Mesangial cell (primary cell): Measurements from ENCODE around the gene SLC41A3. TPM values are rescaled to one million over a fixed set of nuclear protein-coding genes. Genes with fewer than 3 reads are reported as not detected.

Source experiments
- total RNA-seq: library from RNA; depleted of rRNA; stranded (reverse); fragments of >200 nt; gene quantifications from 2 replicates; pipeline ENCODE4 v1.2.3, GENCODE V29; 2015

The SLC41A3 gene
- 37.0 and 62.7 TPM in 2 replicates for total RNA-seq

DNA sequence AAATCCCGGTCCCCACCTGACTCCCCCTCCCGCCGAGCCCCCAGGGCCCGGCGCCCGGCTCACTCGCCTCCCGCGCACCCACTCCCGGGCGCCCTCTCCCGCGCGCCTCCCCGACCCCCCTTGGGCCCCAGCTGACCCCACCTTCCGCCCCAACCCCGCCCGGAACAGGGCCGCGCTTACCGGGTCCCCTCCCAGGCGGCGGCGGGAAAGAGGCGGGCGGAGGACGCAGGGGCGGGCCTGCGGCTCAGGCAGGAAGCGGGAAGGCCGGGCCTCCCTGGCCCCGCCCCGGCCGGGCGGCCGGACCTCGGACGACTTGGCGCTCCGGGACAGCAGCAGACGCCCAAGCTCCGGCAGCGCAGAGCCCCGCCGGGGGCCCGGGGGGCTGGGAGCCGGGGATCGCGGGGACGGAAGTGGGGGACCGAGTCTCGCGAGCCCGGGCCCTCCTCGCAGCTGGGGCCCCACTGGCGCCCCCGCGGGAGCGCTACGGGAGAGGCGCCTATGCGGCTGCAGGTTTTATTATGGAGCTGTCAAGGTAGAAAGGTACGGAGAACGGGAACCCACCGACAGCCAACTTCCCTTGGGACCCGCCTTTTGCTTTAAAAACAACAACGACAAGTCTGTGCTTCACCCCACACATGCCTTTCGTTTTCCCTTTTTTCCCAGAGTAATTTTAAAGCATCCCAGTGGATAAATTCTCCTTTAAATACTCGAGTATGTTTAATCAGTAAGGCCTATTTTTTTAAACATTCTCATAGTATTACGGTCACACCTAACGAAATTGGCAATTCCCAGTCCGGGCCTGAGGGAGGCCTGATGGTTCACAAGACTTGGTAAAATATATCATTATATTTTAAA lies at the start of gene SLC41A3:
SLC41A3 (minus strand) TSS at position 212 of the 855 bp plus-strand sequence. CDS start 15,905 bp downstream, outside the sequence.

DNA sequence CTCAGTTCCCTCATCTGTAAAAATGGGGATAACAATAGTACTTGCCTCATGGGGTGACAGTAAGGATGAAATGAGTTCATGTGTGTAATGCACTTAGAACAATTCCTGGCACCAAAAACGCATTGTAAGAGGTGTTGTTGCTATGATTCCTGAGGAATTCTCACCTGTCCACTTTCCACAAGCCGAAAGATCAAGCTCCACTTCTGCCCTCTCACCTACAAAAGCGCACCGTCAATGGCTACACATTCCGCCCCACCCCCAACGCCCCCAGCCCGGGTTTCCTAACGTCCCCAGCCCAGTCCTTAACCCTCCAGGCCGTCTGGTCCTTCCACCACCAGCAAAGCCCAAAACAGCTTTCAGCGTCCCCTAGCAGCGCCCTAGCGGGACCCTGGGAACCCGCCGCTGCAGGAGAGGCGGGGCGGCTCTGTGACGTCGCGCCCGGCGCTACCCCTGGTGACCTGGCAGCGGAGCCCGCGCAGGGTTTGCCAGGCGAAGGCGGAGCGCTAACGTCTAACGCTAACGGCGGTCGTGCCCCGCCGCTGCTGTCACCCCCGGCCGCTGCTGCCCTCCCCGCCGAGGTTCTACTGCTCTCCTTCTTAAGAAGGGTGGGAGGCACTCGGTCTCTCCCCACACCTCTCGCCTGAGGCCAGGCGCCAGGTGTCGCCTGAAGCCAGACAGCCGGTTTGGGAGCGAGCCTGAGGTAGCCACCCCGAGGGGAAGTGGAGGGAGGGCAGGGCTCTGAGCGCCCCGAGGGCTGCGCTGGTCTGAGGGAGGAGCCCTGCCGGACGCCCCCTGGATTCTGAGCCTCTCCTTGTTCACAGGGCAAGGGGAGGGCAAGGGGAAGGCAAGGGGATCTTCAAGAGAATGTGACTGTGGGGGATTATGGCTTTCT lies 115.0 kb downstream of the SLC41A3 start, which contains the start of gene ROPN1B:
ROPN1B (plus strand) TSS at position 478 of the 892 bp plus-strand sequence. CDS start 2,877 bp downstream, outside the sequence.

Other genes starting within 250 kb of the SLC41A3 start
- gene ROPN1B, start 114.9 kb downstream of the SLC41A3 start, total RNA-seq = not detected in 2 replicates
- 0.25 and 0.49 TPM in 2 replicates for gene ALDH1L1, start 96.5 kb upstream of the SLC41A3 start, total RNA-seq